IPS-18c (cell line): Measurements from ENCODE around the gene AP1B1.

Source experiments
- H3K4me3 ChIP-seq: 2 replicates; pipeline ENCODE4 v1.7.0; 2013; ENCODE audit warnings: low read depth, mild to moderate bottlenecking, low read length, moderate library complexity; ENCODE audit not compliant: insufficient read depth
- H3K9me3 ChIP-seq: one replicate; pipeline ENCODE4 v1.6.1; 2013; ENCODE audit warnings: mild to moderate bottlenecking, low read length, moderate library complexity; ENCODE audit not compliant: control insufficient read depth, insufficient read depth

The AP1B1 gene

DNA sequence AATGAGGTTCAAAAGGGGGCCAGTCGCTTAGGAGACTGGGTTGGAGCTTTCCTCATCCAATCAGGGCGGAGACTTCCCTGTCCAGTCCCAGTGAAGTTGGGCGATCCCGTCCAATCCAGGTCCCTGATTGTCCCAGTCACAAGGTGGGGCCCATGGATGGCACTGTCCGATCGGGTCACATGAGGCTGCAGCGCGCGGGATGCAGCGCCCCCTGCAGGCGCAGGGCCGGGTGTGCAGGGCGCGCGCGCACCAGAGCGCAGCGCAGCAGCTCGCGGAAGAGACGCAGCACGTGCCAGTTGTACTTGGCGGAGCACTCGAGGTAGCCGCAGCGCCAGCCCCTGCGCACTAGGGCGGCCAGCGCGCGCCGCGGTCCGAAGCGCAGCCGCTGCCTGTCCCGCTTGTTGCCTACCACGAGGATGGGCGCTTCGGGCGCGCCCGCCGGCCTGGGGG is 75.2 kb downstream of the AP1B1 start:
- H3K4me3 ChIP-seq = no peak overlapping the region
- peaks cover 2% of the 10 kb centered on the region for H3K9me3 ChIP-seq

DNA sequence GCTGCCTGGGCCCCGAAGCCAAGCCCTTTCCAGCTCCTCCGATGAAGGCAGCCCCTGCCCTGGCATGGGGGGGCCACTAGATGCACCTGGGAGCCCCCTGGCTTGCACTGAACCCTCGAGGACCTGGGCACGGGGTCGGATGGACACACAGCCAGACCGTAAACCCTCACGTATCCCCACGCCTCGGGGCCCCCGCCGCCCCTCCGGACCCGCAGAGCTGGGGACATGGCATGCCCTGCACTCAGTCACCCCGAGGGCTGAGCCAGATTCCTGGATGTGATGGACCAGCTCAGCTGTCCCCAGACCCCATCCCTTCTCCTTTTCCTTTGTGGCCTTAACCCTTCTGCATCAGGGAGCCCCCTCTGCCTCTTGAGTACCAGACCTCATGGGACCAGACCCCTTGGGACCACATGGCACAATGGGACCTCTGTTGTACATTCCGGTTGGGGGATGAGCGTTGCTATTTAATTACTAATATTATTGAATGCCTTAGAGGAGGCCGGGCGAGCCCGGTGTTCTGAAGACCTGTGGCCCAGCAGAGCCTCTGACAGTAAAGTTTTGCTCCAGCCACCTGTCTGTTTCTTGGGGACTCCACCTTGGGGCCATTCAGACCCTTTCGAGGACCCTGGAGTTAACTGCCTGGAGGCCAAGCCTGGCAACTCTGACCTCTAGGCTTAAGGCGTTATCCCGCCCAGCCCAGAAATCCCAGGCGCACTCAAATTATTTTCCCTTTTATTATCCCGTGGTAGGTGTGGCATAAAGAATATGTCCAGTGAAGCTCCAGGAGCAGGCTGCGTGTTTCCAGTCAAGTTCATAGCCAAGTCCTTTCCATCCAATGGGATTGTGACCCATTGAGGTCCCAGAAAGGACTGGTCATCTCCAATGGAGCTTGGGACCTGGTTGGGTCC is 75.9 kb downstream of the AP1B1 start:
- Histone ChIP-seq H3K9me3 (peaks cover 2% of the 10 kb centered on the region), H3K4me3 (no peak overlapping the region)

DNA sequence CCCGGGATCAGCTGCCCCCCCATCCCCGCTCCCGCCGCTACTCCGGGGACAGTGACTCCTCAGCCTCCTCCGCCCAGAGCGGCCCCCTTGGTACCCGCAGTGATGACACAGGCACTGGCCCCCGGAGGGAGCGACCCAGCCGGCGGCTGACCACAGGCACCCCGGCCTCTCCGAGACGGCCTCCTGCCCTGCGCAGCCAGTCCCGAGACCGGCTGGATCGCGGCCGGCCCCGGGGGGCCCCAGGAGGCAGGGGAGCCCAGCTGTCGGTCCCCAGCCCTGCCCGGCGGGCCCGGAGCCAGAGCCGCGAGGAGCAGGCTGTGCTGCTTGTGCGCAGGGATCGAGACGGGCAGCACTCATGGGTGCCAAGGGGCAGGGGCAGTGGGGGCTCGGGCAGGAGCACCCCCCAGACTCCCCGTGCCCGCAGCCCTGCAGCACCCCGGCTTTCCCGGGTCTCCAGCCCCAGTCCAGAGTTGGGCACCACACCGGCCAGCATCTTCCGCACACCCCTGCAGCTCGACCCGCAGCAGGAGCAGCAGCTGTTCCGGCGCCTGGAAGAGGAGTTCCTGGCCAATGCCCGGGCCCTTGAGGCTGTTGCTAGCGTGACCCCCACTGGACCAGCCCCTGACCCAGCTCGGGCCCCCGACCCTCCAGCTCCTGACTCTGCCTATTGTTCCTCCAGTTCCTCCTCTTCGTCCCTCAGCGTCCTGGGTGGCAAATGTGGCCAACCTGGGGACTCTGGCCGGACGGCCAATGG is 76.7 kb downstream of the AP1B1 start:
- peaks cover 2% of the 10 kb centered on the region for H3K9me3 ChIP-seq
- H3K4me3 ChIP-seq = no peak overlapping the region

DNA sequence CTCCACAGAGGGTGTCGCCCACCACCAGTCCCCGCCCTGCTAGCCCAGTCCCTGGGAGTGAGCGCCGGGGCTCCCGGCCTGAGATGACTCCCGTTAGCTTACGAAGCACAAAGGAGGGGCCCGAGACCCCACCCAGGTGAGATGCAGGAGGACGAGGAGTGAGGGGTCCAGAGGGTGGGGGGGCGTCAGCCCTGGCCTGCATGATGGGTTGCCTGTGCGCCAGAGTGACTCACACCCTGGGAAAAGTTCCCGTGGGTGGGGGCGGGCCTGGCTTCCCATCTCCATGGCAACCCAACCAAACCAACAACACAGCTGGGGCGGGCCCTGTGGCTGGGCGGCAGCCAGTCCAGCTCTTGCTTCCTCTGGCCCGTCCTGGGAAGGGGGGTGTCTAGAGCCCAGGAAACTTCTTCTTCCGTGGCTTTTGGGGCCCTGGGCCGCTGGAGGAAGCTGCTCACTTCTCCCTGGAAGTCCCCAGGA is 77.5 kb downstream of the AP1B1 start:
- H3K4me3 ChIP-seq = no peak overlapping the region
- H3K9me3 ChIP-seq = peaks cover 2% of the 10 kb centered on the region

DNA sequence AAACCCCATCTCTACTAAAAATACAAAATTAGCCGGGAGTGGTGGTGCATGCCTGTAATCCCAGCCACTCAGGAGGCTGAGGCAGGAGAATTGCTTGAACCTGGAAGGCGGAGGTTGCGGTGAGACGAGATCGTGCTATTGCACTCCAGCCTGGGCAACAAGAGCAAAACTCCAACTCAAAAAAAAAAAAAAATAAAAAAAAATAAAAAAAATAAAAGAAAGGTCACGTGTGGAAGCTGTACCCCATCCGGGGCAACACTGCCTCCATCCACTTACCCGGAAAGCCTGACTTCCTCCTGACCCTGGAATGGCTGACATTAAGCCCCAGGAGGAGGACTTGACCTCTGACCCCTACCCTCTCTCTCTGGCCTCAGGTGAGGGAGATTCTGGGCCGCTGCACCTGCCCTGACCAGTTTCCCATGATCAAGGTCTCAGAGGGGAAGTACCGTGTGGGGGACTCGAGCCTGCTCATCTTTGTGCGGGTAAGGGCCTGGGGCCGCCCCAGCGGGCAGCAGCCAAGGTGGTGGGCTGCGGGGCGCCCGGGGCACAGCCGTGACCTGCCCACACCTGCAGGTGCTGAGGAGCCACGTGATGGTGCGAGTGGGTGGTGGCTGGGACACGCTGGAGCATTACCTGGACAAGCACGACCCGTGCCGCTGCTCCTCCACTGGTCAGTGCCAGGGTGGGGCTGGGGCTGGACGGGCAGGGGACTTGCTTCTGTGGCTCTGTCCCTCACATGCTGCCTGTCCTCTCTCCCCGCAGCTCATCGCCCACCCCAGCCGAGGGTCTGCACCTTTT is 78.1 kb downstream of the AP1B1 start:
- peaks cover 2% of the 10 kb centered on the region for H3K9me3 ChIP-seq
- no peak overlapping the region for H3K4me3 ChIP-seq

DNA sequence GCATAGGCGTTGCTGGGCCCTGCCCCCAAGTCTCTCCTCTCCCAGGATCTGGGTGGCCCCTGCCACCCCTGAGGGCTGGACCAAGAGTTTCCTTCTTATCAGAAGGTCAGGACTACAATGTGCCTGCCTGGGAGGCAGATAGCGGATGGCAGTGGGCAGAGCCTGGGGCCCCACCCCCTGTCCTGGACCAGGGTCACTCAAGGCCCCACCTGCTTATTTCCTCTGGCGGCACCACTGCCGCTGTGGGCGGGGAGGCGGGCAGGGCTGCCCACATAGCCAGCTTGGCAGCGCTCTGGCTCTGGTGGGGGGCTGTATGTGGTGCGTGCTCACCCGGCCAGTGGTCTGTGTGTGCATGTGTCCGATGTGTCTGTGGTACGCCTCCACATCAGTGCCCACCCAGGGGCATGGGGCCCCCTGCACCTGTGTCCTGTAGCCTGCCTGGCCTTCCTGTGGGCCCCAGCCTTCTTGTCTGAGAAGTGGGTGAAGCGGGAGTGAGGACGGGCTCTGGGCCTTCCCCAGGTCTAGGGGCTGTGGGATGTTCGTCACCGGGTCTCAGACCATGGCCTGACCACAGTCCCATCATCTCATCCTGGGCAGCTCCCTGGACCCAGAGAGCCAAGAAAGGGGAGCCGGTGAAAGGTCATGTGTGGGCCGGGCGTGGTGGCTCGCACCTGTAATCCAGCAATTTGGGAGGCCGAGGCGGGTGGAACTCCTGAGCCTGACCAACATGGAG is 78.9 kb downstream of the AP1B1 start:
- no peak overlapping the region for H3K4me3 ChIP-seq
- H3K9me3 ChIP-seq = peaks cover 2% of the 10 kb centered on the region

DNA sequence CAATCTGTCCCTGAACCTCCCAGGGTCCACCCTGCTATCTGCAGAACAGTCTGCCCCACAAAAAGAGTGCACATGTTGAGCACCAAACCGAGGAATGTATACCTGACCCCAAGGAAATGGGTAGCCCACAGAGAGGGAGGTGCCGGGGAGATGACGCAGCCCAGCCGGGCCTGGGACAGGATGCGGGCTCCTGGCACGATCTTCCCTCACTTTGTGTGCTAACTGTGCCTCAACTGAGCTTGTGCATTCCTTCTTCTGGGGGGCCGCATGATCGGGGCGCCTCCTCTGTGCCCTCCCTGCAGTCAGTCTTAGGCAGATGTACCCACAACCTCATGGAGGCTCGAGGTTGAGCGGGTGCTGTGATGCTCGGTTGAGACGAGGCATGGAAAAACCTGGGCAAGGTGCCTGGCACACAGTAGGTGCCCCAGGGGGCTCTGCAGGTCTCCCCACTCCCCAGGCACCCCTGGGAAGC is 79.5 kb downstream of the AP1B1 start:
- Histone ChIP-seq H3K4me3 (no peak overlapping the region), H3K9me3 (peaks cover 2% of the 10 kb centered on the region)

DNA sequence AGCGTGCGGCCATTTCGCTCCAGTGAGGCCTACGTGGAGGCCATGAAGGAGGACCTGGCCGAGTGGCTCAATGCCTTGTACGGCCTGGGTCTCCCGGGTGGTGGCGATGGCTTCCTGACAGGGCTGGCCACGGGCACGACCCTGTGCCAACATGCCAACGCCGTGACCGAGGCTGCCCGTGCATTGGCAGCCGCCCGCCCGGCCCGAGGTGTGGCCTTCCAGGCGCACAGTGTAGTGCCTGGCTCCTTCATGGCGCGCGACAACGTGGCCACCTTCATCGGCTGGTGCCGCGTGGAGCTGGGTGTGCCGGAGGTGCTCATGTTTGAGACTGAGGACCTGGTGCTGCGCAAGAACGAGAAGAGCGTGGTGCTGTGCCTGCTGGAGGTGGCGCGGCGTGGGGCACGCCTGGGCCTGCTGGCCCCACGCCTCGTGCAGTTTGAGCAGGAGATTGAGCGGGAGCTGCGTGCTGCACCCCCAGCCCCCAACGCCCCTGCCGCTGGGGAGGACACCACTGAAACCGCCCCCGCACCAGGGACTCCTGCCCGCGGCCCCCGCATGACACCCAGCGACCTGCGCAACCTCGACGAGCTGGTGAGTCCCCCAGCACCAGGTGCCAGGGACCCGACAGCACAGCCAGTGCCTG is 80.1 kb downstream of the AP1B1 start:
- Histone ChIP-seq H3K9me3 (peaks cover under 1% of the 10 kb centered on the region), H3K4me3 (0 out of 2 replicates have a peak overlapping the region, but pooled peaks have one; percentile 9)

DNA sequence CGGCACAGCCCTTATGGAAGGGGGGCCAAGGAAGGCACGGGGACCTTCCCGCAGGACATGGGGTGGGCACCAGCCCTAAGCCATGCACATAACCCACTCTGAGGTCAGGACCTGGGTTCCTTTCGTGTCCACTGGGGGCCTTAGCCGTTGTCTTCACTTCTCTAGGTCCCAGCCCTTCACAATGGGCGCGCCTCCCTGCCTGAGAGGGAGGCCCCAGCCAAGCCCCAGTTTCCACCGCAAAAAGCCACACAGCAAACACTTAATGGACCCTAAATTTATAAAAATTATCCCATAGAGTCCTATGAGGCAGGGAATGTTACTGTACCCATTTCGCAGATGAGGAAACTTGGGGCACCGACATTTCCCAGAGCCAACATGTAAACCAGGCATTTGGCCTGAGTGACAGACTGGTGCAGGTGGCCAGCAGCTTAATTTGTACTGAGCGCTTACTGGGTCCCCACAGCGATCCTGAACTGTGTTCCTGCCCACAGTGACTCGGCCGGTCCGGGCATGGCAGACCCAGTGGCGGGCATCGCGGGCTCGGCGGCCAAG is 80.7 kb downstream of the AP1B1 start:
- Histone ChIP-seq H3K4me3 (peak overlapping the region; percentile 77), H3K9me3 (no peaks in the 10 kb centered on the region)

DNA sequence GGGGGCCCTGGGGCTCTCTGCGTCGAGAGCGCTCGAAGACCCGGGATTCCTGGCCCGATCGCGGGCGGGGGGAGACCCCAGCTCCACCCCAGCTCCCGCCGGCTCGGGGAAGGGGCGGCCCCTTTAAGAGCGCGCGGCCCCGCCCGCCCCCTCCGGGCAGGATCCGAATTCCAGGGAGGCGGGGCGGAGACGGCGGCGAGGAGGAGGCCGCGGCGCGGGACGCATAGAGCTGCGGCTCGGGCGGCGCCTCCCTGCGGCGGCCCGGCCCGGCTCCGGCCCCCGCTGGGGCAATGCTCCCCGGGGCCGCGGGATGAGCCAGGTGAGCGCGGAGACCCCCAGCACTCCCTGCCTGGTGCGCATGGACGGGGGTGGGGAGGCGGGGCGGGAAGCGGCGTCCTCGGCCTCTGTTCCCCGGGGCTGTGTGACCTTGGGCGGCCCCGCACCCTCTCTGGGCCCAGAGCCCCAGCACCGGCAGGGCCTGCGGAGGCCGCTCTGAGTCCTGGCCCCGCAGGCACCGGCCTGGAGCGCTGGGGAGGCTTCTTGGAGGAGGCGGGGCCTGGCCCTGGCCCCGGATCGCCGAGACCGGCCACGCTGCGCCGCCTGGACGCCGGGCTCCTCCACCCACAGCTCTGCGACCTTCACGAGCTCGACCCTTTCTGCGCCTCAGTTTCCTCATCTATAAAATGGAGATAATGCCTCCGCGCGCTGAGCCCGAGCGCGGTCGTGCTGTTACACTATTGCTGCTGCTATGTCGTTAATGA is 81.4 kb downstream of the AP1B1 start:
- Histone ChIP-seq H3K9me3 (no peaks in the 10 kb centered on the region), H3K4me3 (peak overlapping the region; percentile 77)

DNA sequence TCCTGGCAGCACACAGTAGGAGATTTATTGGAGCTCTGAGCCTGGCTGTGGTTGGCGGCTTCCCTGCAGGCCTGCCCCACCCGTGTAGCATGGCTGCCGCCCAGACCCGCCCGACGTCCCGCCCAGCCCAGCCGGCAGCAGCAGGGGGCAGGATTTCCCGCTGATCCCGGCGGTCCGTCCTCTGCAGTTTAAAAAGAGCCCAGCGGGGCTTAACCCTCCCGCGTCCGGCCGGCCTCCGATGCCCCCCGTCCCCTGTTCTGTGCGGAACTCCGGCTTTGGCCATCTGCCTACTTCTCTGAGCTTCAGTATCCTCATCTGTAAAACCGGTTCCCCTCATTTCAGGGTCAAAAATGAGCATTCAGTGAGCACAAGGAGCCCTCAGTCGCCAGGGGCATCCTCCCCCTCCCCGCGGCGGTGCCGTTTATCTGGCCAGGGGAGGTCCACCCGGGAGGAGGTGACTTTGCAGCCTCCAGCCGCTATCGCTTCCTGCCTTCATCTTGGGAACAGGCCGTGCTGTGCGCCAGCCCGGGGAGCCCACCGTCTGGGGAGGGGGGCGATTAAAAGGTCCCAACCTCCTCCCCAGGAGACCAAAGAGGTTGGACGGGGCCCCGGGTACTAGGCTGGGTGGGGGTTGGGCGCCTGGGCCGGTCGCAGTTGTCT is 82.1 kb downstream of the AP1B1 start, which contains the start of gene GAS2L1:
Gene GAS2L1 (plus strand): TSS at position 476 of the 660 bp plus-strand sequence. CDS start 1,456 bp downstream, outside the sequence.
- Histone ChIP-seq H3K9me3 (no peaks in the 10 kb centered on the region), H3K4me3 (peak within 1 kb of the TSS; percentile 77)

DNA sequence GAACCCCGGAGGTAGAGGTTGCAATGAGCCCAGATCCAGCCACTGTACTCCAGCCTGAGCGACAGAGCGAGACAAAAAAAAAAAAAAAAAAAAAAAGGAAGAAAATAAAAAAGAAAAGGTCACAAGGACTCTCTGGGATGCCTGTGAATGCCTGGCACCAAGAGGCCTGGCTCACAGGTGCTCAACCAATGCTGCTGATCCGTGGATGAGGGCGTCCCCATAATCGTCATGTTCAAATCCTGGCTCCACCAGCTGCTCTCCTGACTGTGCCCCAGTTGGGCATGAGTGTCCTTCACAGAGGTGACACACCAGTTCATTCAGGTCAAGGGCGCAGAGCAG is 82.6 kb downstream of the AP1B1 start:
- H3K4me3 ChIP-seq = peak overlapping the region; percentile 77; the same call in 1 of the 2 replicates
- no peaks in the 10 kb centered on the region for H3K9me3 ChIP-seq

DNA sequence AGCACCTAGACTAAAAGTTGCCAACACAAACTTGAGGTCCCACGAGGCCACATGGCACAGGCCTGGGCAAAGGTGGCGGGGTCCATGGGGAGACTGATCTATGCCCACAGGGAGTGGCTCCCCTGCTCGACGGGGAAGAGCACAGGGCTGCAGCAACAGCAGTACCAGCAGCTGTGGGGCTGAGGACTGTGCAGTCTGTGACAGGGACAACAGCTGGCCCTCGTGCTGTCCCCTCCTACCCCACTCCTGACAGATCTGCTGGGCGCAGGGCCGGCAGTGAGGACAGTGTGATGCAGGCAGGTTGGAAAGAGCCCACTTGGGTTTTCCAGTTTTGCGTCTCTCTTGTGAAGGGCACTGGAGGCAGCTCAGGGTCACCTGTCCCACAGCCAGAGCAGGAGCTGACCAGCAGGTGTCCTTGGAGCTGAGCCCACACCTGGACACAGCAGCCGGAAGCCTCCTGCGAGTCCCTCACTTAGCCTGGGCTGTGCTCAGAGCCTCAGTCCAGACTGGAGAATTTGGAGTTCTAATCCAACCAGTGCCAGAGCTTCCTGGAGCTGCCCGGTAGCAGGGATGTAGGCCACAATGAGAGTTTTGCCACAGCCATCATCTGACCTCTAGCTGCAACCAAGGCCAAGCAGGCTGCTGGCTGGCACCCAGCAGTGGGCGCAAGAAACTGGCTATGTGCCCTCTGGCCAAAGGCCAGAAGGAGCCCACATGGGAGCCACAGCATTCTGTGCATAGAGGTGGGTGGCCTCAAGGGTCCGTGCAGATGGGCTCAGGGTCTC is 85.5 kb downstream of the AP1B1 start:
- H3K4me3 ChIP-seq = no peak overlapping the region
- no peaks in the 10 kb centered on the region for H3K9me3 ChIP-seq

DNA sequence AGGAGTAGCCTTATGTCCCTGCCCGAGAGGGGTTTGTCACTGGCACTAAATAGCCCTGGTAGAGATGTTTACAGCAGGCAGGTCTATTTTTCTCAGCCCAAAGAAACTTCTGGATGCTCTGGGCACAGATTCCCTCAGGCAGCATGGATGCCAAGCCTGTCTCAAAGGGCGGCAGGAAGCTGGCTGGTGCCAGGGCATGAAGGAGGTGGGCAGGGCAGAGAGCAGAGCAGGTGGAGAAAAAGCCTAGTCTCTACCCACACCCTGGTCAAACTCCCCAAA is 86.0 kb downstream of the AP1B1 start:
- H3K9me3 ChIP-seq = no peaks in the 10 kb centered on the region
- H3K4me3 ChIP-seq = no peak overlapping the region
